Testis (tissue), 3 donors: ENCODE measurements around the gene PXDC1. TPM values are rescaled to one million over a fixed set of nuclear protein-coding genes. Genes with fewer than 3 reads are reported as not detected.

Source experiments
- DNase-seq: peaks from one replicate; pipeline ENCODE4 v3.0.0-alpha.2; 2019
- H3K27ac ChIP-seq, 2 donors: fragments of 200-600 bp; sonication (generic); one replicate each; pipeline ENCODE4 v1.5.1; 2019
- H3K27me3 ChIP-seq: fragments of 200-600 bp; sonication (generic); one replicate; pipeline ENCODE4 v1.5.1; 2019
- H3K36me3 ChIP-seq: fragments of 200-600 bp; sonication (generic); one replicate; pipeline ENCODE4 v1.5.1; 2017; ENCODE audit warnings: low read depth; ENCODE audit errors: missing control alignments
- H3K4me1 ChIP-seq: fragments of 200-600 bp; sonication (generic); one replicate; pipeline ENCODE4 v1.5.1; 2019
- H3K4me3 ChIP-seq, 2 donors: fragments of 200-600 bp; sonication (generic); one replicate each; pipeline ENCODE4 v1.5.1; 2017 to 2019
- H3K9me3 ChIP-seq: fragments of 200-600 bp; sonication (generic); one replicate; pipeline ENCODE4 v1.5.1; 2017
- CTCF ChIP-seq, 3 experiments: fragments of 450-650 bp in 2 of 3; fragments of 200-600 bp in 1 of 3; sonication (generic) in 1 of 3; IDR thresholded peaks; one replicate each; pipeline ENCODE4 v1.5.1; 2016 to 2019; ENCODE audit warnings: antibody characterized with exemption in 3 of 3, mild to moderate bottlenecking in 2 of 3, moderate library complexity in 1 of 3
- POLR2A ChIP-seq: fragments of 450-650 bp; IDR thresholded peaks from one replicate; pipeline ENCODE4 v1.6.1; 2017; ENCODE audit warnings: antibody characterized with exemption, mild to moderate bottlenecking, moderate library complexity
- WGBS, 2 donors: methylation state at CpG; one replicate each; pipeline ENCODE4 v1.1.5; 2018; 5-methylcytosine and 5-hydroxymethylcytosine counted together
- intact Hi-C: fragments of 100-400 bp; cut with DNase I; formaldehyde crosslinking; loops from one replicate; pipeline ENCODE4 v1.15.1; 2023; ENCODE audit warnings: low total_unique reads
- polyA plus RNA-seq: library from polyadenylated mRNA; stranded (reverse); fragments of 350-450 nt; fragmentation: Illumina TruSeq; extraction: RNeasy Lipid Tissue Mini Kit (QIAGEN cat#74804); gene quantifications from one replicate; pipeline ENCODE4 v1.2.3, GENCODE V29; 2014; ENCODE audit warnings: low read depth, low replicate concordance; ENCODE audit not compliant: insufficient read depth
- total RNA-seq, 2 donors: library from RNA; depleted of rRNA; stranded (reverse); fragments of >200 nt; gene quantifications; one replicate each; pipeline ENCODE4 v1.2.3, GENCODE V29; 2016

PXDC1 gene
- total and polyA plus RNA-seq, 3 donors from 2014 or later, result 14.3 to 38.2 (median 16.9) TPM

GRCh38 chr6:3764516-3765335 is 13.2 kb upstream of the PXDC1 start:
- Histone ChIP-seq H3K27ac (no peak overlapping the region), H3K27me3 (no peaks in the 10 kb centered on the region), H3K4me1 (no peaks in the 10 kb centered on the region), H3K36me3 (no peaks in the 10 kb centered on the region), H3K4me3 (no peak overlapping the region), H3K9me3 (no peaks in the 10 kb centered on the region)
- intact Hi-C loops, result no loop called here
- no peak for TF ChIP-seq CTCF (IDR thresholded peaks at IDR 0.05)
- no peak for TF ChIP-seq POLR2A
- DNase-seq, result no peak
- WGBS, 2 donors, result 74 to 88% methylated on average over 5 of the region's 5 CpGs

GRCh38 chr6:3762852-3763251 is 11.3 kb upstream of the PXDC1 start:
- Histone ChIP-seq H3K9me3 (no peaks in the 10 kb centered on the region), H3K4me3 (no peak overlapping the region), H3K27ac (no peak overlapping the region), H3K36me3 (no peaks in the 10 kb centered on the region), H3K4me1 (no peaks in the 10 kb centered on the region), H3K27me3 (no peaks in the 10 kb centered on the region)
- no peak for DNase-seq
- 58 to 66% methylated on average over 6 of the region's 6 CpGs for whole genome bisulfite sequencing, 2 donors
- no peak for TF ChIP-seq CTCF (IDR thresholded peaks at IDR 0.05)
- TF ChIP-seq POLR2A, result no peak
- intact Hi-C loops, result no loop called here

- intact Hi-C loops, result no loop called here
- 66 to 89% methylated on average over 13 to 15 of the region's 15 CpGs for WGBS, 2 donors
Measured at GRCh38 chr6:3762359-3762758, 10.8 kb upstream of the PXDC1 start.

GRCh38 chr6:3761989-3762270 is 10.4 kb upstream of the PXDC1 start:
- Histone ChIP-seq H3K36me3 (no peaks in the 10 kb centered on the region), H3K4me1 (no peaks in the 10 kb centered on the region), H3K4me3 (peak overlapping the region in 1 of 2 donors; percentile 48), H3K9me3 (no peaks in the 10 kb centered on the region), H3K27me3 (no peaks in the 10 kb centered on the region), H3K27ac (no peak overlapping the region)
- WGBS, 2 donors, result 60 to 75% methylated on average over 8 of the region's 8 CpGs
- TF ChIP-seq CTCF (IDR thresholded peaks at IDR 0.05), result no peak
- no peak for TF ChIP-seq POLR2A
- DNase-seq, result no peak
- intact Hi-C loops, result no loop called here

More at GRCh38 chr6:3762359-3762758, 10.8 kb upstream of the PXDC1 start:
- Histone ChIP-seq H3K4me3 (peak overlapping the region in 1 of 2 donors; percentile 48), H3K4me1 (no peaks in the 10 kb centered on the region), H3K36me3 (no peaks in the 10 kb centered on the region), H3K27ac (no peak overlapping the region), H3K9me3 (no peaks in the 10 kb centered on the region), H3K27me3 (no peaks in the 10 kb centered on the region)
- no peak for DNase-seq
- no peak for TF ChIP-seq POLR2A
- TF ChIP-seq CTCF (IDR thresholded peaks at IDR 0.05), result no peak

GRCh38 chr6:3759646-3760232 is 8.2 kb upstream of the PXDC1 start:
- no peak overlapping the region for H3K27ac ChIP-seq
- intact Hi-C loops, result no loop called here
- no peaks in the 10 kb centered on the region for H3K27me3 ChIP-seq
- no peak for DNase-seq
- 81 to 90% methylated on average over 6 of the region's 6 CpGs for WGBS, 2 donors
- no peak for TF ChIP-seq POLR2A
- TF ChIP-seq CTCF (IDR thresholded peaks at IDR 0.05), result no peak
- H3K4me1 ChIP-seq, result no peaks in the 10 kb centered on the region
- H3K36me3 ChIP-seq, result no peaks in the 10 kb centered on the region
- H3K4me3 ChIP-seq, result no peak overlapping the region
- no peaks in the 10 kb centered on the region for H3K9me3 ChIP-seq
